ENCODE results near the gene COL20A1.
"Not testable (repeated sequence)": the region's sequence is repeated elsewhere in the genome, so short reads cannot be mapped to it uniquely, and the experiment has no call there.

The COL20A1 gene

GRCh38 chr20:63292904-63293303 lies at the start of gene COL20A1:
Gene COL20A1 (plus strand): TSS chr20:63293186. CDS start chr20:63295108, 1,922 bp downstream.
- DNase-seq = no peak

- no peak for DNase-seq
Observed at GRCh38 chr20:63243604-63244247, 49.3 kb upstream of the COL20A1 start.

GRCh38 chr20:63244468-63244867 lies 48.5 kb upstream of the COL20A1 start:
- DNase-seq = no peak

GRCh38 chr20:63246490-63247288 lies 46.3 kb upstream of the COL20A1 start:
- DNase-seq = no peak

- no peak for DNase-seq
Observed at GRCh38 chr20:63247671-63248228, 45.2 kb upstream of the COL20A1 start.

- no peak for DNase-seq
Observed at GRCh38 chr20:63248835-63249591, 44.0 kb upstream of the COL20A1 start.

- DNase-seq = no peak
Observed at GRCh38 chr20:63249891-63250290, 43.1 kb upstream of the COL20A1 start.

GRCh38 chr20:63251350-63251749 lies 41.6 kb upstream of the COL20A1 start:
- DNase-seq = not testable (repeated sequence)

- no peak for DNase-seq
Observed at GRCh38 chr20:63252284-63252711, 40.7 kb upstream of the COL20A1 start.

- DNase-seq = no peak
Observed at GRCh38 chr20:63253065-63253437, 39.9 kb upstream of the COL20A1 start.

- no peak for DNase-seq
Observed at GRCh38 chr20:63253438-63254231, 39.4 kb upstream of the COL20A1 start.

GRCh38 chr20:63254232-63254605 lies 38.8 kb upstream of the COL20A1 start, which contains the start of gene NKAIN4:
Gene NKAIN4 (minus strand): TSS chr20:63254463. CDS start chr20:63254450, 13 bp downstream.
- no peak for DNase-seq

- DNase-seq = no peak
Observed at GRCh38 chr20:63254606-63255384, 38.2 kb upstream of the COL20A1 start.

- no peak for DNase-seq
Observed at GRCh38 chr20:63255931-63256704, 36.9 kb upstream of the COL20A1 start.

GRCh38 chr20:63256954-63257353 lies 36.0 kb upstream of the COL20A1 start:
- DNase-seq = no peak

GRCh38 chr20:63257629-63258028 lies 35.4 kb upstream of the COL20A1 start:
- no peak for DNase-seq

GRCh38 chr20:63258781-63259180 lies 34.2 kb upstream of the COL20A1 start:
- DNase-seq = no peak

GRCh38 chr20:63259734-63260460 lies 33.1 kb upstream of the COL20A1 start:
- no peak for DNase-seq

GRCh38 chr20:63260521-63260920 lies 32.5 kb upstream of the COL20A1 start:
- no peak for DNase-seq
